Activated naive CD4-positive, alpha-beta T cell treated with anti-CD3 and anti-CD28 coated beads, Interleukin-2, amount 10 ng/mL, durations not matched to agents 5 hours and 36 hours (primary cell): ENCODE measurements around the gene PSMA5. TPM values are rescaled to one million over a fixed set of nuclear protein-coding genes. Genes with fewer than 3 reads are reported as not detected.

Source experiments
- total RNA-seq, 2 experiments: library from RNA; stranded (reverse); gene quantifications; one replicate each; pipeline ENCODE4 v1.2.3, GENCODE V29; 2021

The PSMA5 gene
- total RNA-seq, result 100 to 1,000 TPM; 138 TPM

GRCh38 chr1:109426281-109427170 is at the start of gene PSMA5:
Gene PSMA5 (minus strand): TSS chr1:109426448. CDS start chr1:109426330, 118 bp downstream.

GRCh38 chr1:109466452-109467300 is 40.4 kb upstream of the PSMA5 start, which contains the start of gene SYPL2:
Gene SYPL2 (plus strand): TSS chr1:109466546. CDS start chr1:109466844, 298 bp downstream.

GRCh38 chr1:109397581-109398342 is 28.5 kb downstream of the PSMA5 start, which contains the start of gene SORT1:
Gene SORT1 (minus strand): TSS chr1:109397918. CDS start chr1:109397892, 26 bp downstream.

Other genes with a start within 250 kb of the PSMA5 start
- 100 to 1,000 TPM; 148 to 155 TPM for gene SARS1, start 212.5 kb downstream of the PSMA5 start, total RNA-seq
- gene CELSR2, start 176.9 kb downstream of the PSMA5 start, total RNA-seq, result 1 to 10 TPM; 5.0 to 5.7 TPM
- 10 to 100 TPM; 21.9 to 24.7 TPM for gene PSRC1, start 143.3 kb downstream of the PSMA5 start, total RNA-seq
- gene MYBPHL, start 119.4 kb downstream of the PSMA5 start, total RNA-seq, result not detected
- 1 to 10 TPM; 3.5 to 3.9 TPM for gene SORT1, start 28.5 kb downstream of the PSMA5 start, total RNA-seq
- not detected for gene SYPL2, start 40.1 kb upstream of the PSMA5 start, total RNA-seq
- gene ATXN7L2, start 57.5 kb upstream of the PSMA5 start, total RNA-seq, result 10 to 100 TPM; 10.7 to 12.7 TPM
- 10 to 100 TPM; 23.6 to 28.9 TPM for gene CYB561D1, start 67.6 kb upstream of the PSMA5 start, total RNA-seq
- 1 to 10 TPM; 7.0 to 7.3 TPM for gene AMIGO1, start 83.3 kb upstream of the PSMA5 start, total RNA-seq
- under 1 TPM; 0.29 to 0.50 TPM for gene GPR61, start 113.4 kb upstream of the PSMA5 start, total RNA-seq
- gene GNAI3, start 122.2 kb upstream of the PSMA5 start, total RNA-seq, result 1 to 10 TPM; 9.3 to 9.7 TPM
- not detected for gene GNAT2, start 193.2 kb upstream of the PSMA5 start, total RNA-seq
- 100 to 1,000 TPM; 112 to 117 TPM for gene AMPD2, start 193.4 kb upstream of the PSMA5 start, total RNA-seq
- gene GSTM4, start 229.7 kb upstream of the PSMA5 start, total RNA-seq, result 10 to 100 TPM; 14.4 to 14.6 TPM
- 10 to 100 TPM; 20.9 to 22.6 TPM for gene GSTM2, start 241.6 kb upstream of the PSMA5 start, total RNA-seq